Peyer's patch (tissue), 4 donors: Measurements from ENCODE around the gene ARRDC1. TPM values are rescaled to one million over a fixed set of nuclear protein-coding genes. Genes with fewer than 3 reads are reported as not detected.
"Not testable (repeated sequence)": the region's sequence is repeated elsewhere in the genome, so short reads cannot be mapped to it uniquely, and the experiment has no call there.

Source experiments
- DNase-seq, 3 donors: peaks; one replicate each; pipeline ENCODE4 v3.0.0-alpha.2; 2017 to 2019
- H3K27ac ChIP-seq, 4 donors: fragments of 200-600 bp; sonication (generic); one replicate each; pipeline ENCODE4 v1.5.1; 2016 to 2019
- H3K27me3 ChIP-seq, 2 donors: fragments of 200-600 bp; sonication (generic); one replicate each; pipeline ENCODE4 v1.5.1; 2019
- H3K36me3 ChIP-seq, 3 donors: fragments of 200-600 bp; sonication (generic); one replicate each; pipeline ENCODE4 v1.5.1; 2016 to 2019
- H3K4me1 ChIP-seq, 4 donors: fragments of 200-600 bp; sonication (generic); one replicate each; pipeline ENCODE4 v1.5.1; 2016 to 2019
- H3K4me3 ChIP-seq, 4 donors: fragments of 200-600 bp; sonication (generic); 1 replicate in 3 of 4; 2 replicates in 1 of 4; pipeline ENCODE4 v1.5.1; 2016 to 2019; ENCODE audit warnings: mild to moderate bottlenecking in 1 of 4
- H3K9me3 ChIP-seq, 4 donors: fragments of 200-600 bp; sonication (generic); one replicate each; pipeline ENCODE4 v1.5.1; 2016 to 2019; ENCODE audit warnings: mild to moderate bottlenecking in 1 of 4
- CTCF ChIP-seq, 6 experiments: fragments of 450-650 bp in 4 of 6; fragments of 200-600 bp in 2 of 6; sonication (generic) in 1 of 6; IDR thresholded peaks; one replicate each; pipeline ENCODE4 v1.5.1; 2017 to 2019; ENCODE audit warnings: antibody characterized with exemption in 6 of 6, mild to moderate bottlenecking in 3 of 6, moderate library complexity in 1 of 6
- POLR2A ChIP-seq, 2 donors: fragments of 450-650 bp; IDR thresholded peaks; one replicate each; pipeline ENCODE4 v1.5.1; 2017; ENCODE audit warnings: antibody characterized with exemption in 2 of 2, mild to moderate bottlenecking in 2 of 2, moderate library complexity in 2 of 2
- total RNA-seq, 4 donors: library from RNA; depleted of rRNA; stranded (reverse); fragments of >200 nt; gene quantifications; one replicate each; pipeline ENCODE4 v1.1.0, GENCODE V29; 2016

Gene ARRDC1
- total RNA-seq, 4 donors from 2014 or later: 102 to 341 (median 175) TPM

GRCh38 chr9:137626464-137626863, 21.0 kb downstream of the ARRDC1 start:
- Histone ChIP-seq H3K4me3 (no peak overlapping the region), H3K27me3 (no peaks in the 10 kb centered on the region), H3K9me3 (no peaks in the 10 kb centered on the region), H3K4me1 (peaks cover 0 to 44% (median 9%) of the 10 kb centered on the region in 4 donors), H3K36me3 (no peaks in the 10 kb centered on the region), H3K27ac (no peak overlapping the region)
- TF ChIP-seq POLR2A (IDR thresholded peaks at IDR 0.05): no peak
- no peak for TF ChIP-seq CTCF (IDR thresholded peaks at IDR 0.05)
- DNase-seq: no peak

- not testable (repeated sequence) for H3K27ac ChIP-seq, H3K27me3 ChIP-seq, H3K9me3 ChIP-seq, H3K4me3 ChIP-seq, H3K36me3 ChIP-seq
- DNase-seq: peak in 1 of 3 donors; percentile 14
- H3K4me1 ChIP-seq: peaks cover 0 to 46% (median 9%) of the 10 kb centered on the region in 4 donors
Observed at GRCh38 chr9:137627406-137627805, 21.9 kb downstream of the ARRDC1 start.

- Histone ChIP-seq H3K36me3 (no peaks in the 10 kb centered on the region), H3K27ac (peak overlapping the region in 1 of 4 donors; percentile 22), H3K4me1 (peaks cover 0 to 53% (median 9%) of the 10 kb centered on the region in 4 donors), H3K9me3 (no peaks in the 10 kb centered on the region), H3K27me3 (no peaks in the 10 kb centered on the region), H3K4me3 (no peak overlapping the region)
- TF ChIP-seq POLR2A (IDR thresholded peaks at IDR 0.05) (no peak), CTCF (IDR thresholded peaks at IDR 0.05) (no peak)
- no peak for DNase-seq
Observed at GRCh38 chr9:137630126-137630525, 24.6 kb downstream of the ARRDC1 start.

GRCh38 chr9:137630679-137631078, 25.2 kb downstream of the ARRDC1 start:
- TF ChIP-seq CTCF (IDR thresholded peaks at IDR 0.05): no peak
- TF ChIP-seq POLR2A (IDR thresholded peaks at IDR 0.05): no peak
- no peaks in the 10 kb centered on the region for H3K27me3 ChIP-seq
- peaks cover 0 to 53% (median 6%) of the 10 kb centered on the region in 4 donors for H3K4me1 ChIP-seq
- H3K9me3 ChIP-seq: no peaks in the 10 kb centered on the region
- H3K27ac ChIP-seq: peak overlapping the region in 1 of 4 donors; percentile 22
- no peak for DNase-seq
- no peaks in the 10 kb centered on the region for H3K36me3 ChIP-seq
- H3K4me3 ChIP-seq: no peak overlapping the region

GRCh38 chr9:137631345-137632229, 26.1 kb downstream of the ARRDC1 start:
- Histone ChIP-seq H3K27ac (no peak overlapping the region), H3K9me3 (no peaks in the 10 kb centered on the region), H3K4me3 (no peak overlapping the region), H3K27me3 (no peaks in the 10 kb centered on the region), H3K36me3 (no peaks in the 10 kb centered on the region), H3K4me1 (peaks cover 0 to 53% (median 4%) of the 10 kb centered on the region in 4 donors)
- TF ChIP-seq CTCF (IDR thresholded peaks at IDR 0.05) (no peak), POLR2A (IDR thresholded peaks at IDR 0.05) (no peak)
- no peak for DNase-seq
